HG03039 (cell line): Measurements from ENCODE around the gene HOXB1.

Source experiments
- ATAC-seq: cut with Tn5 transposase; IDR thresholded peaks from one replicate; pipeline ENCODE4 v1.9.1; 2021; ENCODE audit warnings: mild to moderate bottlenecking, moderate library complexity; ENCODE audit not compliant: unreplicated experiment

HOXB1 gene

DNA sequence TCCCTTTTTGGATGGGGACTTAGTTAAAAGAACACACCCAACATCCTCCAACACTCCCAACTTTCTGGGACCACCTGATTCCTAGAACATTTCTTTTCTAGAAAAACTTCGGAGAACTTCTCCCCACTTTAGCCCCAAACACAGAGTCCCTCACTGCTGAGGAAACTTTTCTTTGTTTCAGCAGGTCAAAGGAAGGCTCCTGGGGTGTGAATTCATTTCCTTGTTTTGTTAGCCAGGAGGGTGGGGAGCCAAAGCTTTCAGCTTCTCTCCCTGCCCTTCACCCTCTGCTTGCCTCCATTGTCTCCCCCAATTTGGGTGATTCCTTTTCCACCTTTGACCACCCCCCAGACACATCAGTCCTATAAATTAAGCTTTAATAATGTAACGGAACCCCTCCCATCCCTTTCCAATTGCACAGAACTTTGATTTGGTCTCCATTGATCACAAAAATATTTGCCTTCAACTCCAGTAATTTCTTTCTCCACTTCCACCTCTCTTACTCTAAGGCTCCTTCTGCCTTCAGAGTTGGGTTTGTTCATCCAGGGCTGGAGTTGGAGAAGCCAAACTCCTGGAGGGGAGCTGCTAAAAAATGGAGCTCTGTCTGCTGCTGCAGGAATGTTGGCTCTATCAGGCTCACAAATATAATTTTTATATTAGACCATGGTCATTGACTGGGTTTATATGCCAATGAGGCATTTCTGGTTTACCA lies 37.0 kb upstream of the HOXB1 start:
- no peak for ATAC-seq

DNA sequence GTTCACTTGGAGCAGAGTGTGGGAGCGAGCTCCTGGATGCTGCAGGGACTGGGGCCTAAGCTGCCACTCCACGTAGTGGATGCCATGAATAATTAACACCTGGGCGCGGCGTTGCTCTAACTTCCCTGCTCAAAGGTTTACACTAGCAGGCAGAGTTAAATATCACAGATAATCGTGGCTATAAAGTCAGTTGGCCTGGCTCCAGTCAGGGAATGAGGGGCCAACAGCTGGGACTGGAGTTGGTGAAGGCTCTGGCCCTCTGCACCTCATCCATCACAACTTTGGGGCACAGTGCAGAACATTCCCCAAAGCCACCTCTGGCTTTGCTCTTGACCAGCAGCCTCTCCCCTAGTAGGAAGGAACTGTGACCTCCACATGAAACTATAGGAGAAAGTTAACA lies 36.4 kb upstream of the HOXB1 start:
- no peak for ATAC-seq

DNA sequence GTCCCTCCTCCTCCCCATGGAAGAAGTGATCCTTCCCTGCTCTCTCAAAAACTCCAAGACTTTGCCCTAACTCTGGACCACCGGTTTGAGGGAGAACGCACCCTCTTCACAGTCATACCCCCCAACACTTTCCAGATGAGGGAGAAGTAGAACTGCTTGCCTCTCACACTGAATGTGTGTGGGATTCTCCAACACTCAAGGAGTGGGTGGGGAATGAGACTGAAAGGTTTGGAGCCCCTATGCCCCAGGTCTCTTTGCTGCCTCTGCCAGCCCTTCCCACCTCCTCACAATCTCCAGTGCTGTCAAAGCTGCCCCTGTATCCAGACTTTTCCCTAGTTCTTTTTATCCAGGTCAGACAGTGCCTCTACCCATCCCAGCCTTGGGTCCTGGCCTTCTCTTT lies 35.9 kb upstream of the HOXB1 start:
- ATAC-seq, result no peak

DNA sequence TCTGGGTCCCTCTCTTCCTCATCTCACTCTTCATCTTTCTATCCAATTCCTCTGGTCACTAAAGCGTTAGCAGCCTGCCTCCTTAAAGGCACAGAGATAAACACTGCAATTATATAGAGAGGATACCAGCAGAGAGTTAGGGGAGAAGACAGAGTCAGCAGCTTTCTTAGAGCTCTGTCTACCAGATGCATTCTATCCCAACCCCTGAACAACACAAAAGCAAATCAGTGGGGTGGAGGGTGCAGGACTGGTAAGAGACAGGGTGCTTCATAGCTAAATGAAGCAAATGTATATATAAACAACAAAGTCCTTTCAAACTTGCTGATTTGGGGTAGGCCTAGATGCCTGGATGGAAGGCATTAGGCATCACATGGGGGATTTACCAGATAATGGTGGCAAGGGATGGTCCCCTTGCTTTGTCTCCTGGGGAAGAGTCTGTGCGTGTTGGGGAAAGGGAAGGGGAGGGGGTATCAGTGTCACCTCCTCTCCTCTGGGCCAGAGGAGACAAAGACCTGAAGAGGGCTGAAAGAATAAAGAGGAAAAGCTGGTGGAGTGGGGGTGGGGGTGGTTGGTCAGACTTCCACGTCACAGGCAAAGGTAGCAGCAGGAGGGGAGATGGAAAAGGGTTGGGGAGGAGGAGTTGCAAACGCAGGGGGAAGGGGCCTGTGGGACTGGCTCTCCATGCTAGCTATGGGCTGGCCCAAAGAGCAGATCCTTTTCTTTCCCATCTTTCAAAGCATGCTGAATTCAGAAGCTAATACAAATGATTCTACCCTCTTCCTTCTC lies 35.3 kb upstream of the HOXB1 start:
- ATAC-seq, result no peak

DNA sequence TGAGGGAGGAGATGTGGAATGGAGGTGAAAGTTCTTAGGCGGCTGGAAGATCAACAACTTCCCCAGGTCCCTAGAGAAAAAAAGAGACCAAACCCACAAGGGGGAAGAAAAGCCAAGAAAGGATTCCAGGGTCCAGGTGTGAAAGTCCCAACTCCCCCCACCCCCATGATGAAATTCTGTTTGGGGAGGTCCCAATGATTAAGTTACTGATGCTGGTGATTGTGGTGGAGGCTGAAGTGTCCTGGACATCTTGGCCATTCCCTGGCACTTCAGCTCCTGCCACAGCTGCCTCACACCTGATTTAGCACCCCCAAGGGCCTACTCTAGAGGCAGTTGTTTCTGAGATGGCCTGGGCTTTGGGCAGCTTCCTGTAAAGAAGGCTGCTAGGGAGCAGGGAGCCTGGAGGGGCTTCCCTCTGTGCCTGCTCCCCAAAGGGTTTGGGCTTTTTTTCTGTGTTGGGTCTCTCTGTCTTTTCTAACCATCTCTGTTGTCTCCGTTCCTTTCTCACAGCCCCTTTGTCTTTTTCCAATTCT lies 34.3 kb upstream of the HOXB1 start:
- ATAC-seq, result no peak

DNA sequence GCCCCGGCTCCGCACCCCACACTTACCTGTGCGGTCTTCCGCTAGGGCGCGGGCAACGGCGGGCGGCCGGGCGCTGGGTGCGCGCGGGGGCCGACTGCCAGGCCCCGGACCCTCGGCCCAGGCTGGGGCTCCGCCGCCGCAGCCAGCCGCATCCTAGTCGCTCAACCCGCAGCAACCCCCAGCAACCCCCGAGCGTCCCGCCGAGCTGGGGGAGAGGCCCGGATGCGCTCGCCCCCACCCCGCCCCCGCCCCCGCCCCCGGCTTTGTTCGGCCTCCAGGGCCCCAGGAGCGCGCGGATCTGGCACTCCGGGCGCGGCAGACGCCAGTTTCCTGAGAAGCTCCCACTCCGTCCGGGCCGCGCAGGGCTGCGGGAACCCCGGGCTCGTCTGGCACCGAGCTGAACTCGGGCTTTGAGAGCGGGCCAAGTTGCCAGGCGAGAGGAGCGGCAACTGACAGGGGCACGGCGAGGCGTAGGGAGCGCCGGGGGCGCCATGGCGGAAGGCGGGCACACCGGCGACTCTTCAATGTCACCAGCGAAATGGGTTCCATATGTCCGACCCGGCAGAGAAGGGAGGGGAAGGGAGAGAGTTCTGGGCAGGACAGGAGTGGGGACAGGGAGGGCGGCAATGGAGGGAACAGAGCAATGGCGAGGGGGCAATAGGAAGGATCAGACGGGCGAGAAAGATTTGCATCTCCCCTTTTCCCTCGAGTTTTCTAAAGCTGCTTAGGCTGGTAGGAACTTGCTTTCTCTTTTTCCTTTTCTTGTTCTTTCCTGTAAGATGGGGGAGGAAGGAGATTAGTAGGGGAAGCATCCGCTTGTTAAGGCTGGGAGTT lies 33.6 kb upstream of the HOXB1 start:
- no peak for ATAC-seq

DNA sequence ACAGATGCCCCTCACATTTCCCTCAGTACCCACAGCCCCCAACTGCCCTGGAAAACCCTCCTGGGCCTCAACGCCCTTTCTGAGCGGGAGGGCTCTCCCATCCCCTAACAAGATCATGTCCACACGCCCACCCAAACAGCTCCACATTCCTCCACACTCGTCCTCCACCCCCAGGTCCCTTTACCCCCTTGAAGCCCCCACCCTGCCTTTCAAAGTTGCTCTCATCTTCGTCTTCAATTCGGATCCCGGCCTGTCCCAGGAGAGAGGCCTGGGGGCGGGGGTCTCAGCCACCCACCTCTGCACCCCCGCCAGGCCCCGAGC lies 33.0 kb upstream of the HOXB1 start:
- no peak for ATAC-seq

DNA sequence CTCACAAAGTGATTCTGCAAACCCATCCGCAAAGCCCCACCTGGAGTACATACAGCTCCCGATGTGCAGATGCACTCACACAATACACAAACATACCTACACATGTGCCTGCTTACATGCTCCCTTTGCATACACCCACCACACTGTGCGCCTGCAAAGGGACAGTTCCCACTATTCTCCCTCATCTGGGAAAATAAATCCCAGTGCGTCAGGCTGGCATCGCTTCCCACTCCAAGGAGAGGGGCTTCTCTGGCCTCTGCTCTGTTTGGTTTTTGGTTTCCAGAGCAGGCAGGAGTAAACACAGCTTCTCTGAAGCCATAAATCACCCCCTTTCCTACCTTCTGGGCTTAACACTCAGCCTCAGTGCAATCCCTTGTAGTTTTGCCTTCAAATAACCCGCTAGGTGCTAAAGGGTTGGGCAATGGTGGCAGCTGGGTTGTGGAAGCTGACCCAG lies 32.6 kb upstream of the HOXB1 start:
- no peak for ATAC-seq

DNA sequence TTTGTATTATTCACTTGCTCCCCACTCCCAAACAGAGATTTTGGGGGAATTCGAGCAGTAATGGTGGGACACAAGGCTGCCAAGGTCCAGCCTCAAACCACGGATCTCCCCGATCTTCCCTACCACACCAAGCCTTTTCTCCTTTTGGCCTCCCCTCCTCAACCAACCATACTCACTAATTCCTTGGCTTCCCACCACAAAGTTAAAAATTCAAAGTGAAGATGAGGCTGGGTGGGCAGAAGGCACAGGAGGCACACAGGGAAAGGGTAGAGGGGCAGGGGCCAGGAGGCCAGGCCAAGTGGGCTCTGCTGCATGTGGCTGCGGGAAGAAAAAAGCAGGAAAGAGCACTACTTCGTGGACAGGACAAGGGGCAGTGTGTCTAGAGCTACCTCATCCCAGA lies 32.1 kb upstream of the HOXB1 start:
- ATAC-seq, result no peak

DNA sequence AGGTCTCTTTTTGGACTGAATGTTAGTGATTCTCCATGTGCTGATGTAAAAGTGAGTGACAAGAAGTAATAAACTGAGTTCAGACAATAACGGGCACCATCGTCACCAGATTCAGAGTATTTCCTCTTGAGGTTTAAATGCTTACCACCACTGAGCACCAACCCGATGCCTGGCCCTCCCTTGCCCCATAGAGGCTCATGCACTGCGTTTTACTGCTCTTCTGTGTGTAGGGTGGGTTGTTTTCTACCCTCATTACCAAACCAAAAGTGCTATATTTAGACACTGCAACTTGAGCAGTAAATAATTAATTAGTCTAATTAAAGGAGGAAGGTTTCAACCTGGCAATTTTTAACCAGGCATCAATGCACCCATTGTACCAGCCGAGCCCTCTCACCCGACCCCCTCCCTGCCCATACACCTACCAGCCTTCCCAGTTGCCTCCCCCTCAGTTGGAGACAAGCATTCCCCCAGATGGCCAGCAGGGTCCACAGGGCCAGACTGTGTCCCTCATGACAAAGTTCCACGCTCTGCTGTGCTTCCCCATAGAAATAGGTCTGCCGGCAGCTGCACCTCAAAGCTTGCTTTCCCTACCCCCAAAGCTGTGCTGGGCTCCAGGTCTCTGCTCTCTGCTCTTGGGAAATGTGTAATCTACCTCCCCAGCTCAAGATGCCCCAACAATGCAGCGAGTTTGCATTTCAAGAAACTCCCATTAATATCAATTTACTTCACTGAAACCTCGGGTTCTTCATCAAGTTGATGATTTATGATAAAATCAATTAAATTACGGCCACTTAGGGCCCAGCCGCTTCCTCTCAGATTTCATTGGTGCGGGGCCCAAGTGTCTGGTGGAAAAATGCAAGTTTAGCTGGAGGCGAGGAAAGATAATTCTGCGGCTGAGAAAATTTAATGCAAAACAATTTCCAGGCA lies 31.3 kb upstream of the HOXB1 start:
- no peak for ATAC-seq

DNA sequence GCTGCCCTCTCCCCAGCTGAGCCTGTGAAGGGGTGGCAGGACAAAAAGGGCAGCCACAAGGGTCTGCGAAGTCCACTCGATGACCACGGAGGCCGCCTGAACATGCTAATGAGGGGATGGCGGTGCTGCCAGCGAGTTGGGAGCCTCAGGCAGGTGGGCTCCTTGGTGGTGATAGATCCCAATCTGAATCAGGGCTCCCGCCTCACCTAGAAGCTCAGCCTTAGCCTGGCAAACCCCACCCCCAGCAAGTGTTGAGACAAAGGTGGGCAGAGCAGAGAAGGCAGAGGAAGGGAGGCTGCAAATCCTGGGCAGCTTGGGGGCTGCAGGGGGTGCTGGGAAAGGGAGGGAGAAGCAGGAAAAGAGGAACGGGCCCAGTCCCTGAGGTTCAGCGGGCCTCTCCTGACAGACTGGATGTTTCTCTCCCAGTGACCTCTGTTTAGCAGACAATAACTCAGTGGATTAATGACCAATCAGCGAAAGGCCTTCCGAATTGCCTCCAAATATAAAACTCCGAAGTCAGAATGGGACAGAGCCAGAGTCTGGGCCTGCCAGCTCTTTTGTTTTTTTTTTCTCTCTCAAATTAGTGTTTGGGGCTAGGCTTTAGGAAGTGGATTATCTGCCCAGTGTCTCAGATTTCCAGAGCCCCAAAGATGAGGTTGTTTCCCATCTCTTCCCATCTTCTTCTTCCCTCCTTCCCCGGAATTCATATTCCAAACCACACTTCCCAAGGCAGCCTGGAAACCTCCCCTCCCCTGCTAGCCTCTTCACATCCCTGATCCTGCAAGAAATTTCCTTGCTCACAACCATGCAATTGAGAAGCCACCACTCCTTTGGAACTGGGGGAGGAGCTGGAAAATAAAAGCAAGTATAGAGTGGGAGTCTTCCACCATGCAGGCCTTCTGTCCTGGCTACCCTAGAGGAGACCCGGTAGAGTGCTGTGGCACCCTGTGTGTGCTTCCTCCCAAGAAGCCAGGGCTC lies 29.3 kb upstream of the HOXB1 start:
- no peak for ATAC-seq

DNA sequence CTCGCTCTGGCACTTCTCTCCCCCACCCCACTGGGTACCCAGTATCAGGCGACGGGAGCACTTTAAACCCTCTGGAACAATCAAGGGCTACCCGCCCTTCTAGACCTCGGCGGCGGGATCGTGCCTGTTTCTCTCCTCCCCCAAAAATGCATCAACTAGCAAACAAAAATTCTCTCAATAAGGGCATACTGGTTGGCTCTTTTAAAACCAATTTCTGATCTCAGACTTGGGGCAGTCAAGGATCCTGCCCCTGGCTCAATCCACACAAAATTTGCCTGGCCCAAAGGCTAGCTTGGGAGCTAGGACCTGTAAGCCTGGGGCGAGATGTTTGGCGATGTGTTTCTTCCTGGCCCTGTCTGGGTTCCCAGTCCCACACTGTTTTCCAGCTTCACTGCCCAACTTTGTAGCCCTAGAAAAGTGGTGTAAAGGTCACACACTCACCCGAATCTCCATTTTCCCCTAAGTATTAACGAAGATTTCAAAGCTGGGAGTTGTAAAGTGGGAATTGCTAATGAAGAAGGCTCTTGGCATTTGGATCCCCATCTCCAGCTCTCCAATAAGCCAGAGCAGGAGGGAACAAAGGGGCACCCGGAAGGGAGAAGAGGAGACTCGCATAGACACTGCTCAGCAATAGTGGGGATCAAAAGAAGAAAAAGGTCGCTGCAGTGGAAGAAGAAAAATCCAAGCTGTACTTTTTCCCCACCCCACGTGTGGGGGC lies 28.5 kb upstream of the HOXB1 start:
- ATAC-seq, result no peak

DNA sequence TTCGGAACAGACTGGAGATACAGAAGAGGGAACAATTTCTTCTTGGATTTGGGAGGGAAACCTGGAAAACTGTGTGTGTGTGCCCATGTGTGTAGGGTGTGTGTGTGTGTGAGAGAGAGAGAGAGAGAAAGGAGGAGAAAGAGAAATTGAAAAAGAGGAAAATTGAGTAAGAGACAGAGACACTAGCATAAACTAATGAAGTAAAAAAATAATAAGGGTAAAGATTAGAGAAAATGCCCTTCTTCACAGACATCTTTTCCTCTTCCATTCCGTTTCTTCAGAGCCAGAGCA lies 28.0 kb upstream of the HOXB1 start:
- no peak for ATAC-seq

DNA sequence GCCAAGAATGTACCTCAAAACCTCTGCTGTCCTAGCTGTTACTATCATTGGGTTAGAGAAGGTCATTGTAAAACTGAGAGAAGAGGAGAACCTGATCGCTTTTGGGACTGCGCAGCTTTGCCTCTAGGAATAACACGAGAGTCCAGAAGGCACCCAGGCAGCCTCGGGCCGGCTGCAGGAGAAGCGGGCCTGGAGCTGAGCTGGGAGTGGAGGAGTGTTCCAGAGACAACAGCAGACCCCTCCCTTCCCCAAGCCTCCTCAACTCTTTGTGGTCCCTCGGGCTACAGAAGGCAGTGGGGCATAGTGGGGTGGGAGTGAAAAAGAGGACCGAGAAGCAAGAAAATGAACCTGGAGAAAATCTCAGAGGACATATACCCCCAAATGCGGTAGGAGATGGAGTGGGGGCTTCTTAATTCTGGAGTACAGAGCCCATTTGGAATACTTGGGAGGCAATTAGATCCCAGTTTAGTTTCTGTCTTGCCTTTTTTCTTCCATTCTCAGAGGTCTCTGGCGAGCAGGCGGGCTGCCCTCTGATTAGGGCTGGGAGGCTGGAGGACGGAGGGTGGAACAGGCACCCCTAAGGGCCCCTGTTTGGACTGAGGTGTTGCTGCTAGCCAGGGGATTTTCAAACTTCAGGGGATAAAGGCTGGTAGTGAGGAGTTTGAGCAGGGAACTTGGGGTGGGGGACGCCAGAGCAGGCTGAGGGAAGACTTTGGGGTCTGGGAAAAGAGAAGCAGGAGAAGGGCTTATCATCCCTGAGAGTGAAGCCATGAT lies 27.4 kb upstream of the HOXB1 start:
- ATAC-seq, result no peak

DNA sequence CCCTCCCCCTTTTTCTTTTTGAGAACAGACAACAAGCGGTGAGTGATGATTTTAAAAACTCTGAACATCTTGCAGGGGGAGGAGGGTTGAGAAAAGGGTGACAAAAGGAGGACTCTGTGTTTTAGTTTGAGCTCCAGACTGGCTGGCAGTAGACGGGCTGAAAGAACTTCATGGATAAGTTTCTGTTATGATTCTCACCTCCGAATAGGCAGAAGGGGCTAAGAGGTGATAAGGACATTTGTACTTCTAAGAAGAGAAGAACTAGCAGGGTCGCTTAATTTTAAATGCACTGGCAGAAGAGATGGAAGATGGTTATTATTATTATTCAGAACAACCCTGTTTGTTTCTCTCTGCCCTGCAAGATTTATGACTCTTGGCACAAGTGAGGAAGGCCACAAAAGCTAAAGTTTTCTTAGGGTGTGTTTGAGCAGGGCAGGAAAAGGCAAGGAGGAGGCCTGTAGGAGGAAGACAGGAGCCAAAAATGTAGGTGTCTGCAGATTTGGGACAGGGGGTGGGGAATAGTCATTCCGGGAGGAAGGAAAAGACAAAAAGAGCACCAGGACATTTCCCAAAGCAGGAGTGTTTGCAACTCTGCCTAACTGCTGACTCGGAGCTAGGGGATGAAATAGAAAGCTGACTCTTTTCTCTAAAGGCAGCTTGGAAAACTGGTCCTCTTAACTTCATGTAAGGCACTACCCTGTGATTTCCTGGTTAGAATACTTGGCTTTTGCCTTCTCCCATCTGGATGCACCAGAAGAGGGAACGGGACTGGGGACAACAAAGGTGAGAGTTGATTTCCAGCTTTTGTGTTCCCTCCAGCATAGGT lies 26.0 kb upstream of the HOXB1 start:
- no peak for ATAC-seq

DNA sequence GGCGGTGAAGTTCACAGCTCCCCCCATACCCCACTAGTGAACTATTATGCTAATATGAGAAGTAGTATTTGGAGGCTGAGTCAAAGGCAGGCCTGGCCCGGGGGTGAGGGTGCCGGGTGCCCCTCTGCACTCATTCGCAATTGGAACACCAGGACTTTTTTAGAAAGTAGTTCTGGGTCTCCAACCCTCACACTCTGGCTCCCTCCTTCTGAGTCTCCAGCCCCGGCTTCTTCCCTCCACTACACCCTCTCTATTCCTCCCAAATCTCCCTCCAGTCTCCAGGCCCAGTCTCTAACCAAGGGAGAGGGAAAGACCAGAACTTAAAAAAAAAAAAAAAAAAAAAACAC lies 25.4 kb upstream of the HOXB1 start:
- no peak for ATAC-seq
